IPS-15b (cell line): ENCODE data around the gene MYO9A.

Experiments used
- H3K27me3 ChIP-seq: one replicate; pipeline ENCODE4 v1.6.1; 2013; ENCODE audit warnings: low read length; ENCODE audit not compliant: control insufficient read depth, insufficient read depth
- H3K36me3 ChIP-seq: one replicate; pipeline ENCODE4 v1.6.1; 2013; ENCODE audit warnings: low read length; ENCODE audit not compliant: control insufficient read depth, insufficient read depth
- H3K4me1 ChIP-seq: one replicate; pipeline ENCODE4 v1.6.1; 2013; ENCODE audit warnings: mild to moderate bottlenecking, low read length; ENCODE audit not compliant: control insufficient read depth, insufficient read depth
- H3K4me3 ChIP-seq: one replicate; pipeline ENCODE4 v1.5.1; 2013; ENCODE audit warnings: low read depth, low read length
- H3K9ac ChIP-seq: one replicate; pipeline ENCODE4 v1.6.1; 2013; ENCODE audit warnings: low read depth, mild to moderate bottlenecking, low read length
- H3K9me3 ChIP-seq: one replicate; pipeline ENCODE4 v1.6.1; 2013; ENCODE audit warnings: mild to moderate bottlenecking, low read length; ENCODE audit not compliant: control insufficient read depth, insufficient read depth

Gene MYO9A

GRCh38 chr15:71822890-71823630 lies 294.9 kb downstream of the MYO9A start:
- no peaks in the 10 kb centered on the region for H3K36me3 ChIP-seq

DNA sequence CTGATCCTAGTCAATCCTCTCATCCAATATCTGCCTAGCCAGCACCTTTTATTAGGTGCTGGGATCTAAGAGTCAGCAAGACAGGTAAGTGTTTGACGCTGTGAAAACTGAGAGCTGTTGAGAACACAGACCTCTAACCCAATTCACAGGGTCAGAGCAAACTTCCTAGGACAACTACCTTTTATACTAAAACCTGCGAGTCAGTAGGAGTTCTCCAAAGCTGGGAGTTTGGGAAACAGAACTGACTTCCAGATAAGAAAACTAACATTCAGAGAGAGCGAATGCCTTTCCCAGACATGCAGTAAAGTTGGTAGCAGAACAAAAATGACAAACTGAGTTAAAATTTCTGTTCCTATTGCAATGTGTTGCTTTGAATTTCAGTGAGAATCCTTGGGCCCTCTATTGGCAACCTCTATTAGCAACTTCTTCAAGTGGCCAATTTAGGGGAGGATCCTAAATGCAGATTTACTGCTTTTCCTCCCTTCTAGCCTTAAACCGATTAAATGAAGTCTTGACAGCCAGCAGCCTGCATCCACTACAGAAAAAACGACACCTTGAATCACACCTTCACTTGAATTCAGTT lies 296.3 kb downstream of the MYO9A start:
- Histone ChIP-seq H3K9ac (no peak overlapping the region), H3K27me3 (no peaks in the 10 kb centered on the region), H3K9me3 (no peaks in the 10 kb centered on the region), H3K4me1 (peaks cover 3% of the 10 kb centered on the region), H3K36me3 (no peaks in the 10 kb centered on the region), H3K4me3 (no peak overlapping the region)

More at GRCh38 chr15:71822890-71823630, 294.9 kb downstream of the MYO9A start:
- no peaks in the 10 kb centered on the region for H3K27me3 ChIP-seq
- H3K4me1 ChIP-seq = peaks cover 5% of the 10 kb centered on the region
- no peaks in the 10 kb centered on the region for H3K9me3 ChIP-seq
- H3K9ac ChIP-seq = no peak overlapping the region
- H3K4me3 ChIP-seq = no peak overlapping the region

DNA sequence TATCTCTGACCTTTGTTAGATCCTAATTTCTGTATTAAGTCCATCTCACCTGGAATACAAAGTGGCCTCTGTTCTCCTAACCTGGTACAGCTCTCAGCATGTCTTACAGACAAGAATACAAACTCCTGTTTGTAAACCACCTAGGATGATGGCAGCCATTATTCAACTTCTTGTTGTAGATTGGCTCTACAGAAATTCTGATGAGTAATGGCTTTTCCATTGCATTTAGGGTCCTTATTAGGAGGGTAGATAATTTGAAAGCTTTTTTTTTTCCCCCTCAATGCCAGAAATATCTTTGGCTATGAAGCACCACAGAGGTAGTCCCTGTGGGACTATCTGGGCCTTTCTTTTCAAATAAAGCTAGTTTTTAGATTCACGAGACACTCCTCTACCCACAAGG lies 297.8 kb downstream of the MYO9A start:
- H3K9ac ChIP-seq = no peak overlapping the region
- H3K27me3 ChIP-seq = no peaks in the 10 kb centered on the region
- no peaks in the 10 kb centered on the region for H3K4me1 ChIP-seq
- no peak overlapping the region for H3K4me3 ChIP-seq
- no peaks in the 10 kb centered on the region for H3K36me3 ChIP-seq
- H3K9me3 ChIP-seq = no peaks in the 10 kb centered on the region

GRCh38 chr15:71817351-71817750 lies 300.6 kb downstream of the MYO9A start:
- Histone ChIP-seq H3K36me3 (no peaks in the 10 kb centered on the region), H3K27me3 (no peaks in the 10 kb centered on the region), H3K4me3 (no peak overlapping the region), H3K9ac (no peak overlapping the region), H3K9me3 (no peaks in the 10 kb centered on the region), H3K4me1 (no peaks in the 10 kb centered on the region)

DNA sequence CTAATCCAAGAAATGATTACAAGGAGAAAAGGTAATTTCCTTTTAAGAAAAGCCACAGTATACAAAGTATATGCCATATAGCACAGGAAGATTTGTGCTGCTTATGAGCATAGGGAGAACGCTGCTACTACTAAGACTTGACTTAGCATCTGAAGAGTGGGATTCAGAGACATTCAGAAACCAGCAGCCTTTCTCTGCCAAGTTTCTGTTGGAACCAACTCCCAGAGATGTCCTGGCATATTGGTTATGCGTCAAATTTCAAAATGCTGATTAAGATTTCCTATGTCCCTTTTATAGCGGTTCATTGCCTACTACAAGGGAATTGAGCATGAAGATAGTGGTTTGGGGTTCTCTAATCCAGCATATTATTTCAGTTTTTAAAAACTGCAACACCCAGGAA lies 302.6 kb downstream of the MYO9A start:
- no peaks in the 10 kb centered on the region for H3K9me3 ChIP-seq
- no peaks in the 10 kb centered on the region for H3K4me1 ChIP-seq
- H3K27me3 ChIP-seq = no peaks in the 10 kb centered on the region
- no peak overlapping the region for H3K9ac ChIP-seq
- H3K4me3 ChIP-seq = no peak overlapping the region
- no peaks in the 10 kb centered on the region for H3K36me3 ChIP-seq

DNA sequence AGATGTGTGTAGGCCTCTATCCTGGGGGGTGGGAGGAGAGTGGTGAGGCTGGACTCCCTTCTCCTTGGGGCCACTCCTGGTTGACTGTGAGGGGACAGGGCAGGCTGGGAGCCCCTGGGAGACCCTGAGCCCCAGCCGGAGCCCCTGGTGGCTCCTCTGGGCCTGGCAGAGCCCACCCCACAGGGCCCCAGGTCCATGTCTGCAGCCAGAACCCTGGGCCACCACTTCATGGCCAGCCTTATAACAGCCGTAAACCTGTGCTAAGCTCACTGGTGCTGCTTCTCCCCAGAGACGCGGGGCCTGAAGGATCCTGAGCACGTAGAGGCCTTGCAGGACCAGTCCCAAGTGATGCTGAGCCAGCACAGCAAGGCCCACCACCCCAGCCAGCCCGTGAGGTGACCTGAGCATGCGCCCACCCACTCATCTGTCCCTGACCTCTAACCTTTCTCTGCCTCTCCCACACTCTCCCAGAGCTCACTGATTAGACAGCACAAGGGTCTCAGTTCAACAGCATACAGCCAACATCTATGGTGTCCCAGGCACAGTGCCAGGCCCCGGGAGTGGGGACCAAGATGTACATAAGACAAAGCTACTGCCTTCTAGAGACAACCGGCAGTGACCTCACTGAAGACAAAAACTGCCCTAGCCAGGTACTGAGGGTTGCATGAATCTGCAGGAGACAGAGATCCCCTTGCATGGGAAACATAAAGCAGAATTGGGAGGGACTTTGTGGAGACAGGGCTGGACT lies 304.1 kb downstream of the MYO9A start:
- Histone ChIP-seq H3K9me3 (no peaks in the 10 kb centered on the region), H3K36me3 (no peaks in the 10 kb centered on the region), H3K27me3 (no peaks in the 10 kb centered on the region), H3K4me1 (no peaks in the 10 kb centered on the region), H3K4me3 (no peak overlapping the region), H3K9ac (no peak overlapping the region)

DNA sequence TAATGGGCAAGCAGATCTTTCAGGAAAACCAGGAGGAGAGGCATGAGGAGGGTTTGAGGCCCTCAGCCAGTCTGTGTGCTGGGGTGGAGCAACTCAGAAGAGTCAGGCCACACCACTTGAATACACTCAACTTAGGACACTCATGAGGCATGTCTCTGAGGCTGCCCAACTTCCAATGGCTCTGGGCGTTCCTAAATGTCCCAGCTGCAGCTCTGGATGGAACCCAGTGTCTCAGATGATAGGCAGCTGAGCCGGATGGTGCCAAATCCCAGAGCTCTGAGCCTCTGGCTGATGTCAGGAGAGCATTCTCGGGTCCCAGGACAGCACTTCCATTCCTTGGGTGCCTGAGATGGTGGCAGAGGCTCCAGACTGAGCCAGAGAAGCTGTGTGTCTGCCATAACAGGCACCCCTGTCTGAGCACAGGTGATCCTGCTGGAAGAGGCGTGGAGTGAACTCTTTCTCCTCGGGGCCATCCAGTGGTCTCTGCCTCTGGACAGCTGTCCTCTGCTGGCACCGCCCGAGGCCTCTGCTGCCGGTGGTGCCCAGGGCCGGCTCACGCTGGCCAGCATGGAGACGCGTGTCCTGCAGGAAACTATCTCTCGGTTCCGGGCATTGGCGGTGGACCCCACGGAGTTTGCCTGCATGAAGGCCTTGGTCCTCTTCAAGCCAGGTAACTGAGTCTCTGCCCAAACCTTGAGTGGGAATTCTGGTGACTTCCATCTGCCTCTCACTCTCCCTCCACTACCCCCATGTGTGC lies 304.8 kb downstream of the MYO9A start:
- no peaks in the 10 kb centered on the region for H3K36me3 ChIP-seq
- H3K9me3 ChIP-seq = no peaks in the 10 kb centered on the region
- H3K27me3 ChIP-seq = no peaks in the 10 kb centered on the region
- no peaks in the 10 kb centered on the region for H3K4me1 ChIP-seq
- no peak overlapping the region for H3K4me3 ChIP-seq
- H3K9ac ChIP-seq = no peak overlapping the region

DNA sequence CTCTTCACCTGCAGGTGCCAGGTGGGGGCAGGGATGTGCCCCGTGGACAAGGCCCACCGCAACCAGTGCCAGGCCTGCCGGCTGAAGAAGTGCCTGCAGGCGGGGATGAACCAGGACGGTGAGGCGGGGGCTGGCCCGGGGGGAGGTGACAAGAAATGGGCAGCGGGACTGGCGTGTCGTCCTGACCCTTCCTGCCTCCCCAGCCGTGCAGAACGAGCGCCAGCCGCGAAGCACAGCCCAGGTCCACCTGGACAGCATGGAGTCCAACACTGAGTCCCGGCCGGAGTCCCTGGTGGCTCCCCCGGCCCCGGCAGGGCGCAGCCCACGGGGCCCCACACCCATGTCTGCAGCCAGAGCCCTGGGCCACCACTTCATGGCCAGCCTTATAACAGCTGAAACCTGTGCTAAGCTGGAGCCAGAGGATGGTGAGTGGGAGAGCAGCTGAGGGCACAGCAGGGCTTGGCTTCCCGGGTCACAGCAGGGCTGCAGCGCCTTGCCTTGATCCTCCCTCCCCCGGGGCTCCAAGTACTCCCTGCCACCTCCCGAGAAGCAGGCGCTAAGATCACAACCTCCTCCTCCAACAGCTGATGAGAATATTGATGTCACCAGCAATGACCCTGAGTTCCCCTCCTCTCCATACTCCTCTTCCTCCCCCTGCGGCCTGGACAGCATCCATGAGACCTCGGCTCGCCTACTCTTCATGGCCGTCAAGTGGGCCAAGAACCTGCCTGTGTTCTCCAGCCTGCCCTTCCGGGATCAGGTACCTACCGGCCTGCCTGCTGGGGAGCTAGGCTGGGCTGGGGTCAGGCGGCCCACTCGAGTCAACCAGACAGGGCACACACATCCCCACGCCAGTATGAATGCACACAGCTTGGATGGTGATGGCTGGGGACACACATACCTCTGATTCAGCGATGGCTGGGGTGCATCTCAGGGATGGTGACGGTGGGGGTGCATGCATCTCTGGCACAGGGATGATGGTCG lies 305.9 kb downstream of the MYO9A start:
- Histone ChIP-seq H3K36me3 (no peaks in the 10 kb centered on the region), H3K27me3 (no peaks in the 10 kb centered on the region), H3K4me3 (no peak overlapping the region), H3K4me1 (peaks cover 10% of the 10 kb centered on the region), H3K9me3 (no peaks in the 10 kb centered on the region), H3K9ac (no peak overlapping the region)

DNA sequence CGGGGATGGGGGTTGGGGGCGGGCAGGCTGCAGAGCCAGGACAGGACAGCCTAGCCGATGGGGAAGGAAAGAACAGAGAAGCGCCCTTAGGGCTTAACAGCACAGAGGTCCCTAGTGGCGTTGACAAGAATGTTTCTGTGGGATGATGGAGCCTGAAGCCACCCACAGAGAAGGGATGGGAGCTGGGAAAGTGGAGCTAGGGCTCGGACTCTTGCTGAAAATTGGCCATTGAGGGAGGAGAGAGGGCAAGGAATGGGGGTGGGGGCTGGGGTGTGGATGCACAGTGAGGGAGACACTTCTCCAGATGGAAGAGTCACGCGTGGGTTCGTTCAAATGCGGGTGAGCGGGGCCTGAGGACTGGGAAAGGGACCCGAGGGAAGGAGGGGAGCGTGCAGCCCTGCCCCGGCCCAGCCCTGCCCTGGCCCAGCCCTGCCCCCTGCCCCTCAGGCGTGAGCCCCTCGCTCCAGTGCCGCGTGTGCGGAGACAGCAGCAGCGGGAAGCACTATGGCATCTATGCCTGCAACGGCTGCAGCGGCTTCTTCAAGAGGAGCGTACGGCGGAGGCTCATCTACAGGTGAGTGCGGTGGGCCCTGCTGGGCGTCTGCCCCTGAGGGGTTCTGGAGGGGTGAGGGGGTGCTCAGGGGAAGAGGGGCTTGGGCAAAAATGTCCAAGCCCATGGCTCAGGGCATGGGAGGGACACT lies 306.8 kb downstream of the MYO9A start:
- H3K9me3 ChIP-seq = no peaks in the 10 kb centered on the region
- H3K27me3 ChIP-seq = no peaks in the 10 kb centered on the region
- no peak overlapping the region for H3K9ac ChIP-seq
- H3K36me3 ChIP-seq = no peaks in the 10 kb centered on the region
- H3K4me1 ChIP-seq = peaks cover 17% of the 10 kb centered on the region
- H3K4me3 ChIP-seq = no peak overlapping the region

DNA sequence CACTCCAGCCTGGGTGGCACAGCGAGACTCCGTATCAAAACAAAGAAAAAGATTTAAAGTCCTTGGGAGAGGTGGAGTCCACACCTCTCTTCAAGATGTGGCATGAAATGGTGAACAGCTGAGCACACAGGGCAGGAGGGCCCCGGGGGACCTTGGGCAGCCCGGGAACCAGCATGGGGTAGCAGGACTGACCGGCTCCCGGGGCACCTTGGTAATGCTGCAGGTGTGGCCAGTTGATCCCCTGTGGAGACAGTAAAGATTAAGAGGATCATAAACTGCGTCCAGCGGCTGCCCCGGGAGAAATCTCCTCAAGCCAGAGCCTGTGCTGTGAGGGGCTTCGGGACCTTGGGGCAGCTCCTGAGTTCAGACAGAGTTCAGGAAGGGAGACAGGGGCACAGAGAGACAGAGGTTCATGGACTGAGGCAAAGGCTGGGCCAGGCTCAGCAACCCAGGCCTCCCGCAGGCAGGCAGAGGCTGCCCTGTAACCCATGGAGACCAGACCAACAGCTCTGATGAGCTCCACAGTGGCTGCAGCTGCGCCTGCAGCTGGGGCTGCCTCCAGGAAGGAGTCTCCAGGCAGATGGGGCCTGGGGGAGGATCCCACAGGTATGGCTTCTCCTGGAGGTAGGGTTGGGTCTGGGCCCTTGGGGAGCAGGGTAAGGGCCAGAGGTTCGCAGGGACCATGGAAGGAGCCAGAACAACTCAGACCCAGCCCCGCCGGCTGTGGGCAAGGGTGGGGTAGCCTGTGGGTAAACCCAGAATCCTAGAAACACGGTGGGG lies 307.5 kb downstream of the MYO9A start, which contains the start of gene NR2E3:
TSS of gene NR2E3 (plus strand) at position 299 of the 780 bp plus-strand sequence. CDS start at position 489, 190 bp downstream.
- H3K9ac ChIP-seq = no peak within 1 kb of the TSS
- H3K27me3 ChIP-seq = no peaks in the 10 kb centered on the region
- H3K36me3 ChIP-seq = no peaks in the 10 kb centered on the region
- H3K9me3 ChIP-seq = no peaks in the 10 kb centered on the region
- H3K4me1 ChIP-seq = peaks cover 17% of the 10 kb centered on the region
- no peak within 1 kb of the TSS for H3K4me3 ChIP-seq
